CD14-positive monocyte (primary cell): ENCODE results near the gene HIVEP3. TPM values are rescaled to one million over a fixed set of nuclear protein-coding genes. Genes with fewer than 3 reads are reported as not detected.

Experiments used
- DNase-seq, 3 donors: peaks; one replicate each; pipeline ENCODE4 v3.0.0-alpha.2; 2011 to 2022
- H2AFZ ChIP-seq: 2 replicates; pipeline ENCODE4 v1.6.0; 2012; ENCODE audit warnings: mild to moderate bottlenecking, low read depth, low read length, inconsistent platforms; ENCODE audit not compliant: insufficient read depth, poor library complexity, severe bottlenecking
- H3K27ac ChIP-seq, 2 donors: 1 replicate in 1 of 2; 2 replicates in 1 of 2; pipeline ENCODE4 v1.5.1; 2012 to 2013; ENCODE audit warnings: low read length in 2 of 2, control low read depth in 1 of 2, inconsistent platforms in 1 of 2, low read depth in 1 of 2, mild to moderate bottlenecking in 1 of 2
- H3K27me3 ChIP-seq, 2 donors: one replicate each; pipeline versions ENCODE4 v1.6.0 to v1.6.1; 2011 to 2013; ENCODE audit warnings: low read length in 2 of 2; ENCODE audit not compliant: control insufficient read depth in 2 of 2, insufficient read depth in 2 of 2
- H3K36me3 ChIP-seq, 2 donors: replicated peaks in 1 of 2; 1 replicate in 1 of 2; 2 replicates in 1 of 2; pipeline versions ENCODE4 v1.5.1 to v1.6.1; 2012 to 2013; ENCODE audit warnings: low read length in 2 of 2, control low read depth in 1 of 2, inconsistent platforms in 1 of 2, mild to moderate bottlenecking in 1 of 2; ENCODE audit not compliant: insufficient read depth in 2 of 2, control insufficient read depth in 1 of 2
- H3K4me1 ChIP-seq, 2 donors: 1 replicate in 1 of 2; 2 replicates in 1 of 2; pipeline versions ENCODE4 v1.5.1 to v1.6.1; 2012 to 2013; ENCODE audit warnings: low read length in 2 of 2, control low read depth in 1 of 2, inconsistent platforms in 1 of 2, mild to moderate bottlenecking in 1 of 2, moderate library complexity in 1 of 2; ENCODE audit not compliant: insufficient read depth in 2 of 2, control insufficient read depth in 1 of 2
- H3K4me2 ChIP-seq: replicated peaks from 2 replicates; pipeline ENCODE3; 2012; ENCODE audit warnings: low read length, moderate library complexity, mild to moderate bottlenecking; ENCODE audit not compliant: poor library complexity, severe bottlenecking; ENCODE audit errors: extremely low read depth
- H3K4me3 ChIP-seq, 3 experiments: fragments of 200-600 bp in 1 of 3; sonication (generic) in 1 of 3; replicated peaks in 1 of 3; 1 replicate in 2 of 3; 2 replicates in 1 of 3; pipeline ENCODE4 v1.5.1; 2011 to 2013; ENCODE audit warnings: low read length in 3 of 3, mild to moderate bottlenecking in 3 of 3, control low read depth in 2 of 3, low read depth in 2 of 3, inconsistent platforms in 1 of 3, moderate library complexity in 1 of 3
- H3K79me2 ChIP-seq: 2 replicates; pipeline ENCODE4 v1.6.0; 2012; ENCODE audit warnings: mild to moderate bottlenecking, control low read depth, inconsistent platforms, low read length, moderate library complexity; ENCODE audit not compliant: insufficient read depth
- H3K9ac ChIP-seq: 2 replicates; pipeline ENCODE4 v1.6.0; 2017; ENCODE audit warnings: low read length, mild to moderate bottlenecking; ENCODE audit not compliant: insufficient read depth, poor library complexity, severe bottlenecking
- H3K9me3 ChIP-seq, 2 donors: replicated peaks in 1 of 2; 1 replicate in 1 of 2; 2 replicates in 1 of 2; pipeline versions ENCODE4 v1.5.1 to v1.6.1; 2012 to 2013; ENCODE audit warnings: low read length in 2 of 2, control low read depth in 1 of 2; ENCODE audit not compliant: control insufficient read depth in 1 of 2, insufficient read depth in 1 of 2
- H4K20me1 ChIP-seq: 2 replicates; pipeline ENCODE4 v1.6.0; 2012; ENCODE audit warnings: mild to moderate bottlenecking, low read length, control low read depth, moderate library complexity; ENCODE audit not compliant: insufficient read depth
- H3K27ac Mint-ChIP-seq, 7 donors: one replicate each; pipeline ENCODE4 v1.8.0; 2020; ENCODE audit warnings: mild to moderate bottlenecking in 7 of 7, mixed read lengths in 7 of 7, moderate library complexity in 6 of 7, inconsistent platforms in 2 of 7
- H3K27me3 Mint-ChIP-seq, 3 donors: one replicate each; pipeline ENCODE4 v1.8.0; 2021 to 2022; ENCODE audit warnings: low read depth in 3 of 3, mild to moderate bottlenecking in 3 of 3, mixed read lengths in 3 of 3, moderate library complexity in 3 of 3, inconsistent platforms in 1 of 3
- H3K36me3 Mint-ChIP-seq, 2 donors: one replicate each; pipeline ENCODE4 v1.8.0; 2020; ENCODE audit warnings: mixed read lengths in 2 of 2, inconsistent platforms in 1 of 2, mild to moderate bottlenecking in 1 of 2
- H3K4me1 Mint-ChIP-seq: one replicate; pipeline ENCODE4 v1.8.0; 2020; ENCODE audit warnings: mild to moderate bottlenecking, mixed read lengths
- H3K4me3 Mint-ChIP-seq, 2 donors: one replicate each; pipeline ENCODE4 v1.8.0; 2020; ENCODE audit warnings: mild to moderate bottlenecking in 2 of 2, mixed read lengths in 2 of 2, moderate library complexity in 1 of 2
- H3K9me3 Mint-ChIP-seq, 7 donors: one replicate each; pipeline ENCODE4 v1.8.0; 2020 to 2022; ENCODE audit warnings: mixed read lengths in 7 of 7, mild to moderate bottlenecking in 6 of 7, moderate library complexity in 6 of 7, inconsistent platforms in 2 of 7
- CTCF ChIP-seq: fragments of 200-600 bp; IDR thresholded peaks from one replicate; pipeline ENCODE4 v1.8.0; 2022; ENCODE audit warnings: antibody characterized with exemption, mild to moderate bottlenecking
- WGBS: methylation state at CpG from one replicate; pipeline ENCODE4 v1.1.5; 2013; ENCODE audit warnings: missing lambda C conversion rate; ENCODE audit not compliant: insufficient coverage; 5-methylcytosine and 5-hydroxymethylcytosine counted together
- intact Hi-C, 2 donors: fragments of 100-400 bp; cut with micrococcal nuclease; formaldehyde crosslinking; loops; one replicate each; pipeline versions ENCODE4 v1.15.0 to v1.15.1; 2023
- polyA plus RNA-seq, 3 donors: library from polyadenylated mRNA; depleted of rRNA in 1 of 3; unstranded in 2 of 3; stranded (reverse) in 1 of 3; fragments of 300-500 nt in 2 of 3; fragments of >200 nt in 1 of 3; fragmentation: Illumina TruSeq in 2 of 3; gene quantifications; 1 replicate in 2 of 3; 2 replicates in 1 of 3; pipeline ENCODE4 v1.2.3, GENCODE V29; 2012 to 2021

The HIVEP3 gene
- polyA plus RNA-seq, 3 donors = 1.2 to 3.7 (median 1.8) TPM

- Mint-ChIP-seq H3K4me3 (no peak overlapping the region), H3K9me3 (peaks cover 0 to 3% (median 0%) of the 10 kb centered on the region in 7 donors), H3K36me3 (peaks cover 19 to 29% of the 10 kb centered on the region in 2 donors), H3K27me3 (peaks cover 7 to 13% (median 12%) of the 10 kb centered on the region in 3 donors), H3K4me1 (peaks cover 77% of the 10 kb centered on the region), H3K27ac (peak overlapping the region in 1 of 7 donors; percentile 31)
- intact Hi-C loops = no loop called here
- peak overlapping the region; percentile 51 for H3K4me2 ChIP-seq
- H3K4me1 ChIP-seq = peaks cover 75 to 83% of the 10 kb centered on the region in 2 donors
- H4K20me1 ChIP-seq = peaks cover 41% of the 10 kb centered on the region
- H3K9ac ChIP-seq = no peak overlapping the region
- no peaks in the 10 kb centered on the region for H3K36me3 ChIP-seq
- no peaks in the 10 kb centered on the region for H3K9me3 ChIP-seq
- TF ChIP-seq CTCF = no peak
- no peak overlapping the region for H2AFZ ChIP-seq
- no peaks in the 10 kb centered on the region for H3K27me3 ChIP-seq
- H3K79me2 ChIP-seq = peaks cover 51% of the 10 kb centered on the region
- no peak overlapping the region for H3K27ac ChIP-seq
- peak overlapping the region in 1 of 3 experiments; percentile 58 for H3K4me3 ChIP-seq
- WGBS = 70% methylated on average over 2 of the region's 2 CpGs
- DNase-seq = no peak
These were observed 259.6 kb downstream of the HIVEP3 start for GRCh38 chr1:41659159-41659495.

GRCh38 chr1:41658431-41659158, 260.1 kb downstream of the HIVEP3 start:
- 50% methylated on average over 2 of the region's 12 CpGs for WGBS
- peaks cover 19 to 29% of the 10 kb centered on the region in 2 donors for H3K36me3 Mint-ChIP-seq
- Histone ChIP-seq H3K27me3 (no peaks in the 10 kb centered on the region), H3K4me1 (peaks cover 70 to 77% of the 10 kb centered on the region in 2 donors), H3K36me3 (no peaks in the 10 kb centered on the region), H4K20me1 (peaks cover 46% of the 10 kb centered on the region), H3K27ac (peak overlapping the region in 1 of 2 donors; percentile 52), H3K4me3 (peak overlapping the region in 1 of 3 experiments; percentile 58), H3K9me3 (no peaks in the 10 kb centered on the region), H3K79me2 (peaks cover 56% of the 10 kb centered on the region), H2AFZ (no peak overlapping the region), H3K9ac (no peak overlapping the region), H3K4me2 (peak overlapping the region; percentile 51)
- TF ChIP-seq CTCF = no peak
- H3K4me3 Mint-ChIP-seq = peak overlapping the region; percentile 70 to 84
- peaks cover 72% of the 10 kb centered on the region for H3K4me1 Mint-ChIP-seq
- peak; percentile 74 to 82 (median 79) for DNase-seq
- intact Hi-C loops = no loop called here
- H3K27ac Mint-ChIP-seq = peak overlapping the region; percentile 26 to 85 (median 57)
- peaks cover 6 to 13% (median 12%) of the 10 kb centered on the region in 3 donors for H3K27me3 Mint-ChIP-seq
- peaks cover 0 to 3% (median 0%) of the 10 kb centered on the region in 7 donors for H3K9me3 Mint-ChIP-seq
